Osteoblast (primary cell): ENCODE measurements around the gene CSTPP1. TPM values are rescaled to one million over a fixed set of nuclear protein-coding genes. Genes with fewer than 3 reads are reported as not detected.
"Not testable (repeated sequence)": the region's sequence is repeated elsewhere in the genome, so short reads cannot be mapped to it uniquely, and the experiment has no call there.

Source experiments
- DNase-seq: peaks from one replicate; pipeline ENCODE4 v3.0.0; 2011; ENCODE audit warnings: low spot score, mixed read lengths; ENCODE audit not compliant: insufficient read length; ENCODE audit errors: missing footprints
- H2AFZ ChIP-seq: 2 replicates; pipeline ENCODE4 v1.6.0; 2011; ENCODE audit warnings: mild to moderate bottlenecking, low read length
- H3K27ac ChIP-seq: 2 replicates; pipeline ENCODE4 v1.5.1; 2011; ENCODE audit warnings: mild to moderate bottlenecking, low read depth, low read length, moderate library complexity
- H3K27me3 ChIP-seq: 2 replicates; pipeline ENCODE4 v1.6.0; 2012; ENCODE audit warnings: mild to moderate bottlenecking, control low read depth, inconsistent platforms, low read length, moderate library complexity; ENCODE audit not compliant: insufficient read depth
- H3K36me3 ChIP-seq: 2 replicates; pipeline ENCODE4 v1.5.1; 2011; ENCODE audit warnings: mild to moderate bottlenecking, low read length, control low read depth, moderate library complexity; ENCODE audit not compliant: insufficient read depth
- H3K4me1 ChIP-seq: 2 replicates; pipeline ENCODE4 v1.5.1; 2011; ENCODE audit warnings: mild to moderate bottlenecking, low read length, control low read depth, moderate library complexity; ENCODE audit not compliant: insufficient read depth
- H3K4me2 ChIP-seq: 2 replicates; pipeline ENCODE4 v1.6.0; 2011; ENCODE audit warnings: mild to moderate bottlenecking, low read length; ENCODE audit not compliant: insufficient read depth
- H3K4me3 ChIP-seq: fragments of 200-600 bp; sonication (generic); 3 replicates; pipeline ENCODE4 v1.5.1; 2012; ENCODE audit warnings: mild to moderate bottlenecking, low read length, inconsistent platforms; ENCODE audit not compliant: insufficient read depth
- H3K79me2 ChIP-seq: 2 replicates; pipeline ENCODE4 v1.6.0; 2012; ENCODE audit warnings: mild to moderate bottlenecking, low read length, control low read depth, inconsistent platforms; ENCODE audit not compliant: insufficient read depth
- H3K9me3 ChIP-seq: 2 replicates; pipeline ENCODE4 v1.5.1; 2011; ENCODE audit warnings: low read depth, low read length, control low read depth
- H4K20me1 ChIP-seq: 2 replicates; pipeline ENCODE4 v1.6.0; 2012; ENCODE audit warnings: mild to moderate bottlenecking, low read length, control low read depth; ENCODE audit not compliant: insufficient read depth
- total RNA-seq: library from RNA; depleted of rRNA; stranded (reverse); fragments of >200 nt; gene quantifications from 2 replicates; pipeline ENCODE4 v1.2.3, GENCODE V29; 2012
- TF ChIP-seq, protein P1 (sequence below): IDR thresholded peaks from 2 replicates; pipeline ENCODE4 v1.5.1; 2011; ENCODE audit warnings: mild to moderate bottlenecking, low read depth, low read length, moderate library complexity; ENCODE audit errors: extremely low read depth

Gene CSTPP1
- total RNA-seq, 1 donor: 27.1 TPM

DNA sequence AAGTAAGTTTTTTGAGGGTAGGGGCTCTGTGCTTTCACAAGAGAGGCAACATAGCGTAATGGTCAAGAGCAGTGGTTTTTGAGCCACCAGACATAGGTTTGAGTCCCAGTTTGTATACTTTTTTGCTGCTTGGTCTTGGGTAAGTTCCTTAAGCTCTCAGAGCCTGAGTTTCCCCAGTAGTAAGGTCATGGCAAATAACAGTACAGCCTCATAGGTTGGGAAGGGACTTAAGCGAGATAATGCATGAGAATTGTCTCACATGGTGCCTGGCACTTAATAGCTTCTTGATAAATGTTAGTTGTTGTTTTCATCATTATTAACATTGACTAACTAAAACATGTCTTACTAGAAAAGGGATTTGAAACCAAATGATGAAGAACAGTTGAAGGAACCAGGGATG, 157.0 kb downstream of the CSTPP1 start:
- no peak overlapping the region for H3K27ac ChIP-seq
- no peaks in the 10 kb centered on the region for H4K20me1 ChIP-seq
- H3K36me3 ChIP-seq: no peaks in the 10 kb centered on the region
- TF ChIP-seq, protein P1, sequence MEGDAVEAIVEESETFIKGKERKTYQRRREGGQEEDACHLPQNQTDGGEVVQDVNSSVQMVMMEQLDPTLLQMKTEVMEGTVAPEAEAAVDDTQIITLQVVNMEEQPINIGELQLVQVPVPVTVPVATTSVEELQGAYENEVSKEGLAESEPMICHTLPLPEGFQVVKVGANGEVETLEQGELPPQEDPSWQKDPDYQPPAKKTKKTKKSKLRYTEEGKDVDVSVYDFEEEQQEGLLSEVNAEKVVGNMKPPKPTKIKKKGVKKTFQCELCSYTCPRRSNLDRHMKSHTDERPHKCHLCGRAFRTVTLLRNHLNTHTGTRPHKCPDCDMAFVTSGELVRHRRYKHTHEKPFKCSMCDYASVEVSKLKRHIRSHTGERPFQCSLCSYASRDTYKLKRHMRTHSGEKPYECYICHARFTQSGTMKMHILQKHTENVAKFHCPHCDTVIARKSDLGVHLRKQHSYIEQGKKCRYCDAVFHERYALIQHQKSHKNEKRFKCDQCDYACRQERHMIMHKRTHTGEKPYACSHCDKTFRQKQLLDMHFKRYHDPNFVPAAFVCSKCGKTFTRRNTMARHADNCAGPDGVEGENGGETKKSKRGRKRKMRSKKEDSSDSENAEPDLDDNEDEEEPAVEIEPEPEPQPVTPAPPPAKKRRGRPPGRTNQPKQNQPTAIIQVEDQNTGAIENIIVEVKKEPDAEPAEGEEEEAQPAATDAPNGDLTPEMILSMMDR: no peak
- no peak for DNase-seq
- H3K4me2 ChIP-seq: no peak overlapping the region
- H3K9me3 ChIP-seq: no peaks in the 10 kb centered on the region
- H3K4me3 ChIP-seq: no peak overlapping the region
- H3K27me3 ChIP-seq: no peaks in the 10 kb centered on the region
- H2AFZ ChIP-seq: no peak overlapping the region
- no peaks in the 10 kb centered on the region for H3K4me1 ChIP-seq
- H3K79me2 ChIP-seq: no peaks in the 10 kb centered on the region

DNA sequence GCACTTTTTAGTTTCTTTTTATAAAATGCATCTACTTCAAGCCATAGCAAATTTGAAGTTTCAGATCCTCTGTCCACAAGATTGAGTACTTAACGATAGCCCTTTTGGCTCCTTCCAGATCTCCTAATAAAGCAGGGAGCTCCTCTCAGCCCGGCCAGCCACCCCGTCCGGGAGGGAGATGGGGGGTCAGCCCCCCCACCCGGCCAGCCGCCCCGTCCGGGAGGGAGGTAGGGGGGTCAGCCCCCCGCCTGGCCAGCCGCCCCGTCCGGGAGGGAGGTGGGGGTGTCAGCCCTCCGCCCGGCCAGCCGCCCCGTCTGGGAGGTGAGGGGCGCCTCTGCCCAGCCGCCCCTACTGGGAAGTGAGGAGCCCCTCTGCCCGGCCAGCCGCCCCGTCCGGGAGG, 160.3 kb downstream of the CSTPP1 start:
- not testable (repeated sequence) for H3K27me3 ChIP-seq, H3K36me3 ChIP-seq, H3K79me2 ChIP-seq, H4K20me1 ChIP-seq, H3K4me2 ChIP-seq, H3K4me3 ChIP-seq, H2AFZ ChIP-seq, H3K9me3 ChIP-seq, H3K4me1 ChIP-seq, H3K27ac ChIP-seq, DNase-seq

DNA sequence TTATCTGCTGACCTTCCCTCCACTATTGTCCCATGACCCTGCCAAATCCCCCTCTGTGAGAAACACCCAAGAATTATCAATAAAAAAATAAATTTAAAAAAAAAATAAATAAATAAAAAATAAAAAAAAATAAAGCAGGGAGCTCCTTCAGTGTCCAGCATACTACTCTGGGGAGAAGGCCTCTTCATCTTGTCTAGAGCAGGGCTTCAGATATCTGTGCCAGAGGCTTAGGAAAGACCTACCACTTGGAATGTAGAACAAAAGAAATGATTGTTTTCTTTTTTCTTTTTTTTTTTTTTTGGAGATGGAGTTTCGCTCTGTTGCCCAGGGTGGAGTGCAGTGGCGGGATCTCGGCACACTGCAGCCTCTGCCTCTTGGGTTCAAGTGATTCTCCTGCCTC, 161.7 kb downstream of the CSTPP1 start:
- H3K9me3 ChIP-seq, H3K27me3 ChIP-seq, H3K27ac ChIP-seq, H3K79me2 ChIP-seq, H3K4me3 ChIP-seq, H3K4me1 ChIP-seq, H4K20me1 ChIP-seq, DNase-seq, H3K36me3 ChIP-seq, H3K4me2 ChIP-seq, H2AFZ ChIP-seq: not testable (repeated sequence)

DNA sequence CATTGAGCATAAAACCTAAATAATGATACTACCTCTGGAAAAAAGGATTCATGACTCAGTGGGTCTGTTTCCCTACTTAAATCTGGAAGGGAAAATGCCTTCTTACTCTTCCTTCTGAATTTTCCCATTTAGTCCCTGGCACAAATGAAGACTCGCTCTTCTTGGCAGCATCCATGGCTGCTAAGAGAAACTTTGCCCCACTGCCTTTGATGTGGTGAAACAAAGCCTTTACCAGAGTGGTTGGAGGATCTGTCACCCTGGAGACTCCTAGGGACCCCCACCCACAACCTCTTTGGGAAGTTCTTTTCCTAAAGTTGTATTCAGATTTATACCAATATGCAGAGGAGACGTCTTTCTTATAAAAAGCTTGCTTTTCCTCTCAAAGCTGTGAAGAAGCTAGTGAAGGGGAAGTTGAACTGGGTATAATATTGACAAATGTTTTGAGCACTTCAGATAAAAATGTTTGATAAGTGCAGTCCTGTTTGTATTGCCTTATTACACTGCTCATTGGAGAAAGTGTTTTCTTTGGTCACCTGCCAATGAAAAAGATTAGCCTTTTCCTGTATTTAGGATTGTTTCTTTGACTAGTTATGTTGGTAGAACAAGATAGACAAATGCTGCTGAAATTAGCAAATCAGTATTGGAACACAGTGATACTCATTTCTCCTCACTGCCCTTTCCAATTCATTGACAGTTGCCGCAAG, 162.8 kb downstream of the CSTPP1 start:
- peak; percentile 66 for DNase-seq
- Histone ChIP-seq H3K4me3 (no peak overlapping the region), H3K4me1 (peaks cover 9% of the 10 kb centered on the region), H3K79me2 (no peaks in the 10 kb centered on the region), H3K4me2 (no peak overlapping the region), H3K9me3 (no peaks in the 10 kb centered on the region), H2AFZ (no peak overlapping the region), H3K27me3 (no peaks in the 10 kb centered on the region), H3K36me3 (no peaks in the 10 kb centered on the region), H4K20me1 (no peaks in the 10 kb centered on the region), H3K27ac (no peak overlapping the region)
- TF ChIP-seq, protein P1: no peak

DNA sequence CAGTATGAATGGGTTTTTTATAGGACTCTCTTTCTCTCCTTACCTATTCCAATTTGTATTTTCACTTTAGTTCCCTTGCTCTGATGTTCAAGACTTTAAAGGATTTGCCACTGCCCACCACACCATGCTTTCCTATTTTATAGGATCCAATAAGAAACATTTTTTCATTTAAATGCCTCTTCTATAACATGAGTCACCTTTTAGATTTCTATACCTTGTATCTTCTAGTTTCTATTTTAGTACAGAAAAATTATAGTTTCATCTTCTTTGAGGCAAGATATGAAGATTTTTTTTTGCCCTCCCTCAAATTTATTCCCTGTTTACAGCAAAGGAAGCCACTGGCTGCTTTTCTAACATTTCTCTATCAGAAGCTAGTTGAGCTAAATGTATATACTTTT, 163.4 kb downstream of the CSTPP1 start:
- Histone ChIP-seq H3K4me1 (peaks cover 12% of the 10 kb centered on the region), H2AFZ (no peak overlapping the region), H3K36me3 (no peaks in the 10 kb centered on the region), H3K4me3 (no peak overlapping the region), H3K79me2 (no peaks in the 10 kb centered on the region), H3K9me3 (no peaks in the 10 kb centered on the region), H3K4me2 (no peak overlapping the region), H4K20me1 (no peaks in the 10 kb centered on the region), H3K27ac (no peak overlapping the region), H3K27me3 (no peaks in the 10 kb centered on the region)
- no peak for DNase-seq
- TF ChIP-seq, protein P1: no peak
